ENCODE data around the gene VAC14.
"Not testable (repeated sequence)": the region's sequence is repeated elsewhere in the genome, so short reads cannot be mapped to it uniquely, and the experiment has no call there.

Gene VAC14

GRCh38 chr16:70747703-70748631, 53.0 kb downstream of the VAC14 start:
- H3K4me2 ChIP-seq (ENCODE audit: low read length): no peak overlapping the region
- H3K36me3 ChIP-seq (ENCODE audit: insufficient read depth, low read length): peaks cover 14% of the 10 kb centered on the region
- no peak overlapping the region for H3K4me3 ChIP-seq (ENCODE audit: low read length)
- H3K9ac ChIP-seq (ENCODE audit: low read depth, low read length): peak overlapping the region; percentile 30
- no peaks in the 10 kb centered on the region for H3K9me3 ChIP-seq (replicated peaks; ENCODE audit: low read length)
- H3K4me1 ChIP-seq (ENCODE audit: control insufficient read depth, insufficient read depth, low read length): peaks cover 82% of the 10 kb centered on the region
- H3K27me3 ChIP-seq (ENCODE audit: control insufficient read depth, insufficient read depth, low read length): no peaks in the 10 kb centered on the region

GRCh38 chr16:70746708-70747424, 54.1 kb downstream of the VAC14 start:
- H3K9me3 ChIP-seq (replicated peaks; ENCODE audit: low read length): no peaks in the 10 kb centered on the region
- peak overlapping the region; percentile 74 for H3K9ac ChIP-seq (ENCODE audit: low read depth, low read length)
- H3K36me3 ChIP-seq (ENCODE audit: insufficient read depth, low read length): peaks cover 17% of the 10 kb centered on the region
- peak overlapping the region; percentile 67 for H3K4me2 ChIP-seq (ENCODE audit: low read length)
- no peaks in the 10 kb centered on the region for H3K27me3 ChIP-seq (ENCODE audit: control insufficient read depth, insufficient read depth, low read length)
- H3K4me3 ChIP-seq (ENCODE audit: low read length): peak overlapping the region; percentile 40
- H3K4me1 ChIP-seq (ENCODE audit: control insufficient read depth, insufficient read depth, low read length): peaks cover 71% of the 10 kb centered on the region

- H3K9ac ChIP-seq (ENCODE audit: low read depth, low read length): peak overlapping the region; percentile 74
- peaks cover 66% of the 10 kb centered on the region for H3K4me1 ChIP-seq (ENCODE audit: control insufficient read depth, insufficient read depth, low read length)
- H3K9me3 ChIP-seq (replicated peaks; ENCODE audit: low read length): no peaks in the 10 kb centered on the region
- peak overlapping the region; percentile 40 for H3K4me3 ChIP-seq (ENCODE audit: low read length)
- H3K36me3 ChIP-seq (ENCODE audit: insufficient read depth, low read length): peaks cover 22% of the 10 kb centered on the region
- H3K27me3 ChIP-seq (ENCODE audit: control insufficient read depth, insufficient read depth, low read length): no peaks in the 10 kb centered on the region
- peak overlapping the region; percentile 67 for H3K4me2 ChIP-seq (ENCODE audit: low read length)
Observed at GRCh38 chr16:70746040-70746707, 54.8 kb downstream of the VAC14 start.

- H3K9ac ChIP-seq (ENCODE audit: low read depth, low read length): peak overlapping the region; percentile 74
- H3K4me2 ChIP-seq (ENCODE audit: low read length): peak overlapping the region; percentile 67
- peak overlapping the region; percentile 40 for H3K4me3 ChIP-seq (ENCODE audit: low read length)
- no peaks in the 10 kb centered on the region for H3K9me3 ChIP-seq (replicated peaks; ENCODE audit: low read length)
- no peaks in the 10 kb centered on the region for H3K27me3 ChIP-seq (ENCODE audit: control insufficient read depth, insufficient read depth, low read length)
- peaks cover 66% of the 10 kb centered on the region for H3K4me1 ChIP-seq (ENCODE audit: control insufficient read depth, insufficient read depth, low read length)
- H3K36me3 ChIP-seq (ENCODE audit: insufficient read depth, low read length): peaks cover 27% of the 10 kb centered on the region
Observed at GRCh38 chr16:70745536-70746025, 55.4 kb downstream of the VAC14 start.

GRCh38 chr16:70744366-70744765, 56.6 kb downstream of the VAC14 start:
- peaks cover 56% of the 10 kb centered on the region for H3K4me1 ChIP-seq (ENCODE audit: control insufficient read depth, insufficient read depth, low read length)
- H3K27me3 ChIP-seq (ENCODE audit: control insufficient read depth, insufficient read depth, low read length): no peaks in the 10 kb centered on the region
- peaks cover 31% of the 10 kb centered on the region for H3K36me3 ChIP-seq (ENCODE audit: insufficient read depth, low read length)

GRCh38 chr16:70743791-70744190, 57.2 kb downstream of the VAC14 start:
- no peaks in the 10 kb centered on the region for H3K9me3 ChIP-seq (replicated peaks; ENCODE audit: low read length)
- H3K36me3 ChIP-seq (ENCODE audit: insufficient read depth, low read length): peaks cover 36% of the 10 kb centered on the region
- no peak overlapping the region for H3K4me2 ChIP-seq (ENCODE audit: low read length)
- no peak overlapping the region for H3K4me3 ChIP-seq (ENCODE audit: low read length)
- peaks cover 52% of the 10 kb centered on the region for H3K4me1 ChIP-seq (ENCODE audit: control insufficient read depth, insufficient read depth, low read length)
- H3K27me3 ChIP-seq (ENCODE audit: control insufficient read depth, insufficient read depth, low read length): no peaks in the 10 kb centered on the region
- H3K9ac ChIP-seq (ENCODE audit: low read depth, low read length): no peak overlapping the region

More at GRCh38 chr16:70744366-70744765, 56.6 kb downstream of the VAC14 start:
- Histone ChIP-seq H3K9ac (ENCODE audit: low read depth, low read length) (no peak overlapping the region), H3K4me3 (ENCODE audit: low read length) (no peak overlapping the region), H3K4me2 (ENCODE audit: low read length) (no peak overlapping the region), H3K9me3 (replicated peaks; ENCODE audit: low read length) (no peaks in the 10 kb centered on the region)

GRCh38 chr16:70742967-70743366, 58.0 kb downstream of the VAC14 start:
- H3K9ac ChIP-seq (ENCODE audit: low read depth, low read length); H3K4me3 ChIP-seq (ENCODE audit: low read length); H3K4me2 ChIP-seq (ENCODE audit: low read length); H3K9me3 ChIP-seq (replicated peaks; ENCODE audit: low read length); H3K27me3 ChIP-seq (ENCODE audit: control insufficient read depth, insufficient read depth, low read length): not testable (repeated sequence)
- Histone ChIP-seq H3K4me1 (ENCODE audit: control insufficient read depth, insufficient read depth, low read length) (peaks cover 51% of the 10 kb centered on the region), H3K36me3 (ENCODE audit: insufficient read depth, low read length) (peaks cover 36% of the 10 kb centered on the region)

GRCh38 chr16:70741783-70742125, 59.2 kb downstream of the VAC14 start:
- no peak overlapping the region for H3K4me3 ChIP-seq (ENCODE audit: low read length)

GRCh38 chr16:70740914-70741782, 59.8 kb downstream of the VAC14 start:
- H3K4me2 ChIP-seq (ENCODE audit: low read length): no peak overlapping the region
- peak overlapping the region; percentile 34 for H3K9ac ChIP-seq (ENCODE audit: low read depth, low read length)
- H3K4me1 ChIP-seq (ENCODE audit: control insufficient read depth, insufficient read depth, low read length): peaks cover 51% of the 10 kb centered on the region
- no peaks in the 10 kb centered on the region for H3K27me3 ChIP-seq (ENCODE audit: control insufficient read depth, insufficient read depth, low read length)
- peaks cover 36% of the 10 kb centered on the region for H3K36me3 ChIP-seq (ENCODE audit: insufficient read depth, low read length)
- no peak overlapping the region for H3K4me3 ChIP-seq (ENCODE audit: low read length)
- no peaks in the 10 kb centered on the region for H3K9me3 ChIP-seq (replicated peaks; ENCODE audit: low read length)

More at GRCh38 chr16:70741783-70742125, 59.2 kb downstream of the VAC14 start:
- Histone ChIP-seq H3K36me3 (ENCODE audit: insufficient read depth, low read length) (peaks cover 36% of the 10 kb centered on the region), H3K9me3 (replicated peaks; ENCODE audit: low read length) (no peaks in the 10 kb centered on the region), H3K9ac (ENCODE audit: low read depth, low read length) (peak overlapping the region; percentile 16), H3K4me1 (ENCODE audit: control insufficient read depth, insufficient read depth, low read length) (peaks cover 51% of the 10 kb centered on the region), H3K4me2 (ENCODE audit: low read length) (no peak overlapping the region), H3K27me3 (ENCODE audit: control insufficient read depth, insufficient read depth, low read length) (no peaks in the 10 kb centered on the region)

GRCh38 chr16:70740174-70740913, 60.6 kb downstream of the VAC14 start:
- Histone ChIP-seq H3K36me3 (ENCODE audit: insufficient read depth, low read length) (peaks cover 36% of the 10 kb centered on the region), H3K4me2 (ENCODE audit: low read length) (no peak overlapping the region), H3K9ac (ENCODE audit: low read depth, low read length) (peak overlapping the region; percentile 34), H3K4me3 (ENCODE audit: low read length) (no peak overlapping the region), H3K27me3 (ENCODE audit: control insufficient read depth, insufficient read depth, low read length) (no peaks in the 10 kb centered on the region), H3K9me3 (replicated peaks; ENCODE audit: low read length) (no peaks in the 10 kb centered on the region), H3K4me1 (ENCODE audit: control insufficient read depth, insufficient read depth, low read length) (peaks cover 51% of the 10 kb centered on the region)

All from skeletal muscle satellite cell (primary cell).